ENCODE measurements around the gene ZNF775. TPM values are rescaled to one million over a fixed set of nuclear protein-coding genes. Genes with fewer than 3 reads are reported as not detected.
A peak's percentile ranks its signal among the peaks of the same experiment; 100 is the strongest.

ZNF775 gene
- 16.7 TPM for polyA plus RNA-seq (2013, experiment 1 of 4)
- 14.4 TPM for polyA plus RNA-seq (2013, experiment 2 of 4)
- 16.5 TPM for polyA plus RNA-seq (2013, experiment 3 of 4)
- 15.2 TPM for polyA plus RNA-seq (2013, experiment 4 of 4)

DNA sequence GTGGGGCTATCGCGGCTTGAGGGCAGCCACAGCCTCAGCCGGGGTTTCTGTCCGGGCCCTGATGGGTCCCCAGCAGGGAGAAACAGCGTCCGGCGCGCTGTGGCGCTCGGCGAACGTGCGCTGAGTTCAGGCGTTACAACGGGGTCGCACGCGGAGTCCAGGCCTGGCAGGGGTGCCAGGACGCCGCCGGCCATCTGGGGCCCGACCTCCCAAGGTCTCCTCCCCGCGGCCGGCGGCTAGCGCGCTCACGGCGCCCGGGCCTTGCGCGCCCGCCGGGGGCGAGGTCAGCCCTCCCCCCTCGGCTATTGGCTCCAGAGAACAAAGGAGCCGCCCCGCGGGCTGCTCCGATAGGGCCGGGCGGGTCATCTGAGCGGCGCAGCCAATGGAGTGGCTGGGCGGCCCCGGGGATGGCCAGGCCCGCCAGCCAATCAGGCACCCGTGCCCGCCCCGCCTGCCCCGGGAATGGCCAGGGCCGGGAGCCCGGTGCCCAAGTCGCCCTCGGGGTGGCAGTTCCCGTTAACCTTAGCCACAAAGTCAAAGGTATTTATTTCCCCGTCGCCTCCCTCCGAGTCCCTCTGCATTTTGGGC, at the start of gene ZNF775:
Gene ZNF775, plus strand, starts transcription at position 478 of the 588 bp plus-strand sequence. CDS start 9,141 bp downstream, outside the sequence.
- Histone ChIP-seq H3K9me3 (ENCODE audit: control insufficient read depth, low read length) (no peaks in the 10 kb centered on the region), H3K27ac (ENCODE audit: insufficient read depth, low read depth, low read length, poor library complexity, severe bottlenecking) (peak within 1 kb of the TSS; percentile 91), H3K27me3 (ENCODE audit: control insufficient read depth, insufficient read depth, low read length, poor library complexity, severe bottlenecking) (no peaks in the 10 kb centered on the region), H3K4me3 (ENCODE audit: insufficient read depth, low read depth, low read length) (peak within 1 kb of the TSS; percentile 70), H3K36me3 (ENCODE audit: control insufficient read depth, insufficient read depth, low read length) (peaks cover 3% of the 10 kb centered on the region), H3K4me1 (ENCODE audit: control insufficient read depth, insufficient read depth, low read length) (peaks cover 41% of the 10 kb centered on the region)
- 0% methylated on average over 60 of the region's 60 CpGs for WGBS, 2 experiments

DNA sequence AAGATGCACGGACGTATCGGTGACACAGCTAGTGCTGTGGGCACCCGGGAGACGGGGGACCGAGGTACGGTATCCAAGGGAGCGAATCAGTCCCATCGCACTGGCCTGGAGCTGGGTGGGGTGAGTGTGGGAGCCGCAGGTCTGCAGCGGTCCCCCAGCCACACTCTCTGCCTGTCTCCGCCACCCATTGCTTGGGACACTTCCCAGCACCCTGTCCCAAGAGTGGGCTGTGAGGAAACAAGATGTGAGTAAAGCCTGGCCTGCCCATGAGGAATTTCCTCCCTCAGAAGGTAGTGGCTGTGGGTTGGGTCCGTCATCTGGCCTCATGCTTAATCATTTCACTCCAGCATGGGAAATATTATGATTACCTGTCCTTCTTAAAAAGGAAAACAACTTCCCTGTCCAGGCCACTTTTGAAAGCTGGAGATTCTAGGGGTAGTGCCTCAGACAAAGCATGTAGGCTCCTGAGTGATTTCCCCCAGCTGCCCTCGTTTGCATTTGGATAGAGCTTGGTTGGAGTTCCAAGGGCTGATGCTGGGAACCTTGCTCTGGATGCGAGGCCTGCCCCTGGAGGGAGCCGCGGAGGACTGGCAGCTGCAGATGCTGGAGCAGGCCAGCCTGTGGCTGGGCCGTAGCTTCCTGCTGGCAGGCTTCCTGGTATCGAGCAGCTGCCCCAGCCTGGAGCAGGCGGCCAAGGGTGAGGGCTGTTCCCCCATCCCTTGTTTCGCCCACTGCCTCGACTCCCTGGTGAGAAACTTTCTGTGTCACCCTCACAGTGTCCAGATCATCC, 49.6 kb upstream of the ZNF775 start:
- Histone ChIP-seq H3K4me1 (ENCODE audit: control insufficient read depth, insufficient read depth, low read length) (peaks cover 8% of the 10 kb centered on the region), H3K4me3 (ENCODE audit: insufficient read depth, low read depth, low read length) (no peak overlapping the region), H3K27ac (ENCODE audit: insufficient read depth, low read depth, low read length, poor library complexity, severe bottlenecking) (peak overlapping the region; percentile 16), H3K36me3 (ENCODE audit: control insufficient read depth, insufficient read depth, low read length) (peaks cover 32% of the 10 kb centered on the region), H3K27me3 (ENCODE audit: control insufficient read depth, insufficient read depth, low read length, poor library complexity, severe bottlenecking) (no peaks in the 10 kb centered on the region), H3K9me3 (ENCODE audit: control insufficient read depth, low read length) (no peaks in the 10 kb centered on the region)
- WGBS, 2 experiments = 59 to 61% methylated on average over 22 of the region's 22 CpGs

DNA sequence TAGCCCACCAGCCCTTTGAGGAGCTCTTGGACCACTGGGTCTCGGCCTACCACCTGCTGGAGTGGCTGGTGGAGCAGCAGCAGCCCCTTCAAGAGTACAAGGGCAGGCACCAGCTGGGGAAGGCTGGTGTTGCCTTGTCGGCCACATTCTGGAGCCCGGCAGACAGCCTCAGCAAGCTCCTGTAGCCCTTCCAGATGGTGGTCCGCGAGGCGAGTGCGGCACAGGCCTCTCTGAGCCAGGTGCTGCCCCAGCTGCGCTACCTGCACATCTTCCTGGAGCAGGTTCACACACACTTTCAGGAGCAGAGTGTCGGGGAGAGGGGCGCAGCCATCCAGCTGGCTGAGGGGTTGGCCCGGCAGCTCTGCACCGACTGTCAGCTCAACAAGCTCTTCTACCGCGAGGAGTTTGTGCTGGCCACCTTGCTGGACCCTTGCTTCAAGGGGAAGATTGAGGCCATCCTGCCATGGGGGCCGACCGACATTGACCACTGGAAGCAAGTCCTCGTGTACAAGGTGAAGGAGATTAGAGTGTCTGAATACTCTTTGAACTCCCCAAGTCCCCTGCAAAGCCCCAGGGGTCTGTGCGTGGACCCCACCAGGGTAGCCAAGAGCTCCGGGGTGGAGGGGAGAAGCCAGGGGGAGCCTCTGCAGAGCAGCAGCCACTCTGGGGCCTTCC, 48.8 kb upstream of the ZNF775 start:
- peaks cover 32% of the 10 kb centered on the region for H3K36me3 ChIP-seq (ENCODE audit: control insufficient read depth, insufficient read depth, low read length)
- H3K27me3 ChIP-seq (ENCODE audit: control insufficient read depth, insufficient read depth, low read length, poor library complexity, severe bottlenecking) = no peaks in the 10 kb centered on the region
- H3K4me3 ChIP-seq (ENCODE audit: insufficient read depth, low read depth, low read length) = no peak overlapping the region
- no peaks in the 10 kb centered on the region for H3K9me3 ChIP-seq (ENCODE audit: control insufficient read depth, low read length)
- H3K27ac ChIP-seq (ENCODE audit: insufficient read depth, low read depth, low read length, poor library complexity, severe bottlenecking) = no peak overlapping the region
- H3K4me1 ChIP-seq (ENCODE audit: control insufficient read depth, insufficient read depth, low read length) = no peaks in the 10 kb centered on the region
- WGBS, 2 experiments = 94% methylated on average over 19 of the region's 19 CpGs

DNA sequence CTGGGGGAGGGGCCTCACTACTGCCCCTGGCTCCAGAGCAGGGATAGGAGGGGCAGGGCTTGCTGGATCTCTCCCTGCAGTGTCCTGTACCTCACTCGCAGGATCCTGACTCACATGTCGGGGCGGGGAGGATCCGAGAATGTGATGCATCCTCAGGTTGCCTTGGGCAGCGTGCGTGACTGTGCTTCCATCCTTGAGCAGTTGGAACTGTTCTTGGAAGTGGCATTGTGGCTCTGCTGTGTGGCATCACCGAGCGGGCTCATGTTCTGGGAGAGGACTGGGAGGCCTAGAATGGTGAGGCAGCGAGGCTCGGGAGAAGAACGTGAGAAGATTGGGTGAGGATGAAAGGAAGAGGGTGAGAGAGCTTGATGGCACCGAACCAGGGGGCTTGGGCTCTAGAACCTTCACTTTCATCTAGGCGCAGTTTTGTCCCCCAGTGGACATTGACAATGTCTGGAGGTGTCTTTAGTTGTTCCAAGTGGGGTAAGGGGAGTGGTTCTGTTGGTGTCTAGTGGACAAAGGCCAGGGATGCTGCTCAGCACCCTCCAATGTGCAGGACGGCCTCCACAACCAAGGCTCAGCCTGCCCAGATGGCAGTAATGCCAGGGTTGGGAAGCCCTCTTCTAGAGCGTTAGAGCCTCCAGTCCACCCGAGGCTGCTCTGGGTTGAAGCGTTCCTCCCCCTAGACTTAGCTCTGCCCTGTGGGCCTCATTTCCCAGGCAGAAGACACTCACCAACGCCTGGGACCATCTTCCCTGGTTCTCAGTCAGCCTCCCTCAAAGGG, 46.1 kb upstream of the ZNF775 start:
- H3K27me3 ChIP-seq (ENCODE audit: control insufficient read depth, insufficient read depth, low read length, poor library complexity, severe bottlenecking) = no peaks in the 10 kb centered on the region
- WGBS, 2 experiments = 95% methylated on average over 18 of the region's 18 CpGs
- H3K4me1 ChIP-seq (ENCODE audit: control insufficient read depth, insufficient read depth, low read length) = peaks cover under 1% of the 10 kb centered on the region
- no peak overlapping the region for H3K4me3 ChIP-seq (ENCODE audit: insufficient read depth, low read depth, low read length)
- H3K9me3 ChIP-seq (ENCODE audit: control insufficient read depth, low read length) = no peaks in the 10 kb centered on the region
- H3K27ac ChIP-seq (ENCODE audit: insufficient read depth, low read depth, low read length, poor library complexity, severe bottlenecking) = no peak overlapping the region
- H3K36me3 ChIP-seq (ENCODE audit: control insufficient read depth, insufficient read depth, low read length) = peaks cover 15% of the 10 kb centered on the region

DNA sequence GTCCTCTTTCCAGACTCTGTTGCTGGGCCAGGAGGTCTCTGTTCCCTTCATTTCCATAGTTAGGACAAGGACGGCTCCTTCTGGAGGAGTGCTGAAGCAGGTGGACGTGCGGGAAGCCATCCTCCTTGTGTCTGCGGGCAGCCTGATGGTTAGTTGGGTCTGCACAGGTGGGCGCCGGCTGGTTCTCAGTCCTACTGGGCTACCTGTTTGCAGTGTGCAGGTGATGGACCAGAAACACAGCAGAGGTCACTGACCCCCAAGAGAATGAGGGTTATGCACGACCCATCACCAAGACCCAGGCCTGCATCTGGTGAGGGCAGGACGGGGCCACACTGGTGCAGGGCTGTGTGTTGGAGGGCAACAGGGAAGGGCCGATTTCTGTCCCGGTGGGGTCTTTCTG, 45.5 kb upstream of the ZNF775 start:
- WGBS, 2 experiments = 88 to 91% methylated on average over 10 of the region's 10 CpGs
- Histone ChIP-seq H3K4me3 (ENCODE audit: insufficient read depth, low read depth, low read length) (no peak overlapping the region), H3K9me3 (ENCODE audit: control insufficient read depth, low read length) (no peaks in the 10 kb centered on the region), H3K36me3 (ENCODE audit: control insufficient read depth, insufficient read depth, low read length) (peaks cover 10% of the 10 kb centered on the region), H3K27ac (ENCODE audit: insufficient read depth, low read depth, low read length, poor library complexity, severe bottlenecking) (no peak overlapping the region), H3K27me3 (ENCODE audit: control insufficient read depth, insufficient read depth, low read length, poor library complexity, severe bottlenecking) (no peaks in the 10 kb centered on the region), H3K4me1 (ENCODE audit: control insufficient read depth, insufficient read depth, low read length) (peaks cover 6% of the 10 kb centered on the region)

DNA sequence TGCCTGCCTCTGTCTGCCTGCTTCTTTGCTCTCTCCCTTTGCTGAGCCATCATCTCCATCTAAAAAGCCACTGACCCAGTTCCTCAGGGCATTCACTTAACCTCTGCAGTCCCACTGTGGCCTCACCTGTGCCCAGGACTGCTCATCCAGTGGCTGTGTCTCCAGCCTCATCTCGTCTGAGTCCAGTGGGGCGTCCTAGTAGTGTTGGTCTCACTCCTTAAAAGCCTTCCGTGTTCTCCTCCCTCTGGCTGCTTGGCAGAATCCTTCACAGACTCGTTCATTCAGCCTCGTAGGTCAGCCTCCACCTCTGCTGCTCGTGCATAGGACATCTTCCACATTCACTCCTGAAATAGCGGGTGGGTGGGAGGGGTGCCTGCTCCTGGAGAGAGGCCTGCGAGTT, 45.0 kb upstream of the ZNF775 start:
- 93 to 96% methylated on average over 8 of the region's 8 CpGs for WGBS, 2 experiments

DNA sequence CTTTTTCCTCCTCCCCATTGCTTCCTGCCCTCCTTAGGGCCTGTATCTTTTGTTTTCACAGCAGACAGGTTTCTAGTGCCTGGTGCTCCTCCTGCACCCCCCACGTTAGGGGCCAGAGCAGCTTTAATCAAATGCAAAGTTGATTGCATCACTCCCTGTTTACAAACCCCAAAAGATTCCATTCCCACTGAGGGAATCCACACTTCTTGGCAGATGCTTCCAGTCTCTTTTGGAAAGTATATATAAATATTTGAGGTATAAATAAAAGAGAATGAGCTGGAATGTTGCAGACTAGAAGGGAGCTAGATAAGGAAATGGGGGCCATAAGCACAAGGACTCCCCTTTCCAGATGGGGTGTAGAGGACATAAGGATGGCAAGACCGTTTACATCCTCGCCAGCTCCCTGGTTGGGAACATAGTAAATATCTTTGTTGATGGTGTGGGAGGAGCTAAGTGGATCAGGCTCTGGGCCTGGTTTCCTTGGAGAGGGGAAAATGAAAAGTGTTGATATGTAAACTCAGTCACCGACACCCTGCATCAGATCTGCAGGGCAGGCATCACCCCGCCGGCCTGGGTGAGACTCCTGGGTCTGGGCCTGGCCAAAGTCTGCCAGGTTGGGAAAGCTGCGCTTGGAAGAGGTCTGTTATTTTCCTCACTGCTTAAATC, 43.9 kb upstream of the ZNF775 start:
- peaks cover 14% of the 10 kb centered on the region for H3K4me1 ChIP-seq (ENCODE audit: control insufficient read depth, insufficient read depth, low read length)
- H3K36me3 ChIP-seq (ENCODE audit: control insufficient read depth, insufficient read depth, low read length) = peaks cover 5% of the 10 kb centered on the region
- H3K27ac ChIP-seq (ENCODE audit: insufficient read depth, low read depth, low read length, poor library complexity, severe bottlenecking) = no peak overlapping the region

More for the DNA sequence above, 45.0 kb upstream of the ZNF775 start:
- Histone ChIP-seq H3K36me3 (ENCODE audit: control insufficient read depth, insufficient read depth, low read length) (peaks cover 5% of the 10 kb centered on the region), H3K4me1 (ENCODE audit: control insufficient read depth, insufficient read depth, low read length) (peaks cover 6% of the 10 kb centered on the region), H3K4me3 (ENCODE audit: insufficient read depth, low read depth, low read length) (no peak overlapping the region), H3K27ac (ENCODE audit: insufficient read depth, low read depth, low read length, poor library complexity, severe bottlenecking) (no peak overlapping the region), H3K9me3 (ENCODE audit: control insufficient read depth, low read length) (no peaks in the 10 kb centered on the region), H3K27me3 (ENCODE audit: control insufficient read depth, insufficient read depth, low read length, poor library complexity, severe bottlenecking) (no peaks in the 10 kb centered on the region)

DNA sequence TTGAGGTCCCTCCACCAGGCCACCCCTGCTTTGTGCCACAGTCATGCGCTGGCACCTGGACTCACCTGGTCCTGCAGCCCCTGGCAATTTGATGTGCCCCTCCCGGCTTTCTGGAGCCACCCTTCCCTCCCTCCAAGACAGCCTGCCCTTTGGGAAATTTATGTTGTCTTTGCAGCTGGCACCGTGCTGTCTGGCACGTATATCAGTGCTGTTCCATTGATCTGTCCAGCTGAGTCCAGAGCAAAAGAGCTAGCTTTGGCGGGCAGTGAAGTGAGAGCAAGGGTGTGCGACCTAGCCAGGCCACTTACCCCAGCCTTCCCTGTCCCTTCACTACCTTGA, 43.4 kb upstream of the ZNF775 start:
- Histone ChIP-seq H3K4me3 (ENCODE audit: insufficient read depth, low read depth, low read length) (no peak overlapping the region), H3K27ac (ENCODE audit: insufficient read depth, low read depth, low read length, poor library complexity, severe bottlenecking) (no peak overlapping the region), H3K9me3 (ENCODE audit: control insufficient read depth, low read length) (no peaks in the 10 kb centered on the region), H3K27me3 (ENCODE audit: control insufficient read depth, insufficient read depth, low read length, poor library complexity, severe bottlenecking) (peaks cover 11% of the 10 kb centered on the region), H3K4me1 (ENCODE audit: control insufficient read depth, insufficient read depth, low read length) (peaks cover 18% of the 10 kb centered on the region), H3K36me3 (ENCODE audit: control insufficient read depth, insufficient read depth, low read length) (peaks cover 2% of the 10 kb centered on the region)
- 90 to 94% methylated on average over 6 of the region's 6 CpGs for WGBS, 2 experiments

More for the DNA sequence above, 43.9 kb upstream of the ZNF775 start:
- 59 to 66% methylated on average over 7 of the region's 7 CpGs for WGBS, 2 experiments
- H3K9me3 ChIP-seq (ENCODE audit: control insufficient read depth, low read length) = no peaks in the 10 kb centered on the region
- H3K27me3 ChIP-seq (ENCODE audit: control insufficient read depth, insufficient read depth, low read length, poor library complexity, severe bottlenecking) = peaks cover 6% of the 10 kb centered on the region
- no peak overlapping the region for H3K4me3 ChIP-seq (ENCODE audit: insufficient read depth, low read depth, low read length)

DNA sequence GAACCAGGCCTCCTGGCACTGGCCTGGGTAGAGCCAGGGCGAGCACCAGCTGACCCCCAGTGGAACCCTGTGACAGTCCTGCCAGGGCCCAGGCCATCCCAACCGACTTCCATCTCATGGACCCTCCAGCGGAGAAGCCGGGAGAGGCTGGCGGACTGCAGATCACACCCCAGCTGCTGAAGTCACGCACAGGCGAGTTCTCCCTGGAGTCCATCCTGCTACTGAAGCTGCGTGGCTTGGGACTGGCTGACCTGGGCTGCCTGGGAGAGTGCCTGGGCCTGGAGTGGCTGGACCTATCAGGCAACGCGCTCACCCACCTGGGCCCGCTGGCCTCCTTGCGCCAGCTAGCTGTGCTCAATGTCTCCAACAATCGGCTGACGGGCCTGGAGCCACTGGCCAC, 42.4 kb upstream of the ZNF775 start:
- Histone ChIP-seq H3K36me3 (ENCODE audit: control insufficient read depth, insufficient read depth, low read length) (no peaks in the 10 kb centered on the region), H3K4me1 (ENCODE audit: control insufficient read depth, insufficient read depth, low read length) (peaks cover 25% of the 10 kb centered on the region), H3K9me3 (ENCODE audit: control insufficient read depth, low read length) (no peaks in the 10 kb centered on the region), H3K27ac (ENCODE audit: insufficient read depth, low read depth, low read length, poor library complexity, severe bottlenecking) (no peak overlapping the region), H3K4me3 (ENCODE audit: insufficient read depth, low read depth, low read length) (no peak overlapping the region), H3K27me3 (ENCODE audit: control insufficient read depth, insufficient read depth, low read length, poor library complexity, severe bottlenecking) (peaks cover 21% of the 10 kb centered on the region)
- WGBS, 2 experiments = 94 to 95% methylated on average over 14 of the region's 14 CpGs

Measured in ectodermal cell (in vitro differentiated cells).